GM23338 (cell line): ENCODE data around the gene PLBD2. TPM values are rescaled to one million over a fixed set of nuclear protein-coding genes. Genes with fewer than 3 reads are reported as not detected.

ENCODE experiments used
- ATAC-seq: fragments of 200-7000 bp; cut with Tn5 transposase; 3 replicates; pipeline ENCODE4 v1.9.1; 2020
- DNase-seq: peaks from one replicate; pipeline ENCODE4 v3.0.0-alpha.2; 2015; ENCODE audit warnings: low spot score
- H2AFZ ChIP-seq: fragments of 200-600 bp; sonication (generic); 2 replicates; pipeline ENCODE4 v1.8.0; 2016; ENCODE audit warnings: antibody characterized with exemption, mild to moderate bottlenecking, moderate library complexity
- H3F3A ChIP-seq: fragments of 200-600 bp; sonication (generic); replicated peaks from 2 replicates; pipeline ENCODE4 v1.8.0; 2017; ENCODE audit warnings: antibody characterized with exemption, mixed run types, low read depth
- H3K27ac ChIP-seq: fragments of 200-600 bp; sonication (generic); 2 replicates; pipeline ENCODE4 v1.6.1; 2016; ENCODE audit warnings: low read depth
- H3K27me3 ChIP-seq: fragments of 200-600 bp; sonication (generic); 2 replicates; pipeline ENCODE4 v1.8.0; 2016; ENCODE audit warnings: mild to moderate bottlenecking, mixed run types, moderate library complexity; ENCODE audit not compliant: insufficient read depth
- H3K36me3 ChIP-seq: fragments of 200-600 bp; sonication (generic); 2 replicates; pipeline ENCODE4 v1.8.0; 2016; ENCODE audit warnings: mild to moderate bottlenecking; ENCODE audit not compliant: insufficient read depth
- H3K4me1 ChIP-seq: fragments of 200-600 bp; sonication (generic); 2 replicates; pipeline ENCODE4 v1.8.0; 2016; ENCODE audit warnings: mild to moderate bottlenecking, moderate library complexity; ENCODE audit not compliant: insufficient read depth
- H3K4me2 ChIP-seq: fragments of 200-600 bp; sonication (generic); 2 replicates; pipeline ENCODE4 v1.7.1; 2017; ENCODE audit warnings: mixed run types
- H3K4me3 ChIP-seq: fragments of 200-600 bp; sonication (generic); 2 replicates; pipeline ENCODE4 v1.6.1; 2016; ENCODE audit warnings: mixed run types
- H3K79me2 ChIP-seq: fragments of 200-600 bp; sonication (generic); replicated peaks from 2 replicates; pipeline ENCODE4 v1.8.0; 2017; ENCODE audit warnings: mild to moderate bottlenecking; ENCODE audit not compliant: insufficient read depth
- H3K9me2 ChIP-seq: fragments of 200-600 bp; sonication (generic); 2 replicates; pipeline ENCODE4 v1.8.0; 2017; ENCODE audit not compliant: insufficient read depth
- H4K20me1 ChIP-seq: fragments of 200-600 bp; sonication (generic); replicated peaks from 2 replicates; pipeline ENCODE4 v1.8.0; 2017; ENCODE audit warnings: mild to moderate bottlenecking; ENCODE audit not compliant: insufficient read depth
- H3K27ac Mint-ChIP-seq: 2 replicates; pipeline ENCODE4 v1.8.0; 2020; ENCODE audit warnings: inconsistent platforms, mild to moderate bottlenecking, moderate library complexity, mixed read lengths
- H3K27me3 Mint-ChIP-seq: 3 replicates; pipeline ENCODE4 v1.8.0; 2022; ENCODE audit warnings: low read depth, mild to moderate bottlenecking, moderate library complexity, mixed read lengths, inconsistent platforms; ENCODE audit not compliant: insufficient read depth, poor library complexity
- H3K36me3 Mint-ChIP-seq: 3 replicates; pipeline ENCODE4 v1.8.0; 2021; ENCODE audit warnings: low read depth, mild to moderate bottlenecking, inconsistent platforms, moderate library complexity, mixed read lengths
- H3K4me1 Mint-ChIP-seq: 3 replicates; pipeline ENCODE4 v1.8.0; 2020; ENCODE audit warnings: mild to moderate bottlenecking, inconsistent platforms, mixed read lengths
- H3K4me3 Mint-ChIP-seq: 3 replicates; pipeline ENCODE4 v1.8.0; 2021; ENCODE audit warnings: moderate library complexity, mild to moderate bottlenecking, inconsistent platforms, mixed read lengths
- H3K9me3 Mint-ChIP-seq: 3 replicates; pipeline ENCODE4 v1.8.0; 2020; ENCODE audit warnings: moderate library complexity, mild to moderate bottlenecking, inconsistent platforms, mixed read lengths
- CTCF ChIP-seq, 2 experiments: fragments of 200-600 bp in 1 of 2; sonication (generic) in 1 of 2; conservative IDR thresholded peaks; 2 replicates each; pipeline versions ENCODE4 v1.5.1 to v1.6.1; 2016 to 2017; ENCODE audit warnings: antibody characterized with exemption in 2 of 2, low read depth in 2 of 2, mild to moderate bottlenecking in 2 of 2, moderate library complexity in 1 of 2
- EZH2phosphoT487 ChIP-seq: fragments of 200-600 bp; sonication (generic); IDR thresholded peaks from one replicate; pipeline ENCODE4 v1.8.1; 2018; ENCODE audit warnings: antibody characterized with exemption; ENCODE audit not compliant: unreplicated experiment
- STAT1 ChIP-seq: IDR thresholded peaks from one replicate; pipeline ENCODE4 v1.6.1; 2016; ENCODE audit warnings: antibody characterized with exemption; ENCODE audit not compliant: unreplicated experiment
- polyA plus RNA-seq: library from polyadenylated mRNA; unstranded; fragments of >200 nt; fragmentation: Nextera tagmentation; extraction: Ambion mirVana; gene quantifications from 2 replicates; pipeline ENCODE4 v1.2.1, GENCODE V29; 2016
- total RNA-seq: library from RNA; depleted of rRNA; stranded (reverse); fragments of >200 nt; shearing (Covaris generic); gene quantifications from 2 replicates; pipeline ENCODE4 v1.2.3, GENCODE V29; 2014; rRNA removed

PLBD2 gene
- total and polyA plus RNA-seq, 2 experiments from 2014 or later = 10.2 to 37.1 TPM

GRCh38 chr12:113440336-113440735 lies 81.9 kb downstream of the PLBD2 start:
- no peak for DNase-seq
- Histone ChIP-seq H3K36me3 (no peaks in the 10 kb centered on the region), H2AFZ (no peak overlapping the region), H3F3A (no peaks in the 10 kb centered on the region), H3K9me2 (no peaks in the 10 kb centered on the region), H3K79me2 (no peaks in the 10 kb centered on the region), H3K27me3 (no peaks in the 10 kb centered on the region), H3K4me1 (no peaks in the 10 kb centered on the region), H3K4me2 (no peak overlapping the region), H4K20me1 (no peaks in the 10 kb centered on the region), H3K27ac (no peak overlapping the region), H3K4me3 (no peak overlapping the region)
- Mint-ChIP-seq H3K27me3 (no peaks in the 10 kb centered on the region), H3K4me1 (0 out of 3 replicates have a peak, but pooled peaks cover 3% of the 10 kb centered on the region), H3K27ac (no peak overlapping the region), H3K4me3 (no peak overlapping the region), H3K9me3 (no peaks in the 10 kb centered on the region), H3K36me3 (no peaks in the 10 kb centered on the region)
- ATAC-seq = no peak
- no peak for TF ChIP-seq STAT1
- TF ChIP-seq CTCF (conservative IDR thresholded peaks at IDR 0.05; ENCODE audit: low read depth in 2 of 2) = no peak
- no peak for TF ChIP-seq EZH2phosphoT487

Other genes with a start within 250 kb of the PLBD2 start
- gene RASAL1, start 222.8 kb upstream of the PLBD2 start, total RNA-seq = 5.4 and 8.2 TPM in 2 replicates
- 2.6 and 2.7 TPM in 2 replicates for gene RASAL1, start 222.8 kb upstream of the PLBD2 start, polyA plus RNA-seq
- 0.59 TPM in 1 of 2 replicates, not detected in the other for gene CFAP73, start 208.9 kb upstream of the PLBD2 start, total RNA-seq
- gene CFAP73, start 208.9 kb upstream of the PLBD2 start, polyA plus RNA-seq = 0.50 and 0.54 TPM in 2 replicates
- 79.6 and 84.1 TPM in 2 replicates for gene DDX54, start 173.1 kb upstream of the PLBD2 start, total RNA-seq
- gene DDX54, start 173.1 kb upstream of the PLBD2 start, polyA plus RNA-seq = 89.4 and 89.5 TPM in 2 replicates
- gene RITA1, start 172.9 kb upstream of the PLBD2 start, total RNA-seq = 33.0 and 40.4 TPM in 2 replicates
- 20.0 and 21.4 TPM in 2 replicates for gene RITA1, start 172.9 kb upstream of the PLBD2 start, polyA plus RNA-seq
- 12.2 and 14.4 TPM in 2 replicates for gene TPCN1, start 137.1 kb upstream of the PLBD2 start, total RNA-seq
- gene TPCN1, start 137.1 kb upstream of the PLBD2 start, polyA plus RNA-seq = 11.2 and 16.2 TPM in 2 replicates
- 8.9 and 13.4 TPM in 2 replicates for gene SLC8B1, start 23.5 kb upstream of the PLBD2 start, total RNA-seq
- gene SLC8B1, start 23.5 kb upstream of the PLBD2 start, polyA plus RNA-seq = 5.3 and 6.0 TPM in 2 replicates
- not detected in 2 replicates for gene SDS, start 45.3 kb downstream of the PLBD2 start, total RNA-seq
- gene SDS, start 45.3 kb downstream of the PLBD2 start, polyA plus RNA-seq = 0.57 TPM in 1 of 2 replicates, not detected in the other
- not detected in 2 replicates for gene SDSL, start 63.8 kb downstream of the PLBD2 start, total RNA-seq
- 0.45 TPM in 1 of 2 replicates, not detected in the other for gene SDSL, start 63.8 kb downstream of the PLBD2 start, polyA plus RNA-seq
- gene LHX5, start 113.3 kb downstream of the PLBD2 start, total RNA-seq = not detected in 2 replicates
- gene LHX5, start 113.3 kb downstream of the PLBD2 start, polyA plus RNA-seq = 0.16 and 0.18 TPM in 2 replicates